ENCODE measurements around the gene MUC13. TPM values are rescaled to one million over a fixed set of nuclear protein-coding genes. Genes with fewer than 3 reads are reported as not detected.
"Not testable (repeated sequence)": the region's sequence is repeated elsewhere in the genome, so short reads cannot be mapped to it uniquely, and the experiment has no call there.

MUC13 gene
- total RNA-seq = not detected

DNA sequence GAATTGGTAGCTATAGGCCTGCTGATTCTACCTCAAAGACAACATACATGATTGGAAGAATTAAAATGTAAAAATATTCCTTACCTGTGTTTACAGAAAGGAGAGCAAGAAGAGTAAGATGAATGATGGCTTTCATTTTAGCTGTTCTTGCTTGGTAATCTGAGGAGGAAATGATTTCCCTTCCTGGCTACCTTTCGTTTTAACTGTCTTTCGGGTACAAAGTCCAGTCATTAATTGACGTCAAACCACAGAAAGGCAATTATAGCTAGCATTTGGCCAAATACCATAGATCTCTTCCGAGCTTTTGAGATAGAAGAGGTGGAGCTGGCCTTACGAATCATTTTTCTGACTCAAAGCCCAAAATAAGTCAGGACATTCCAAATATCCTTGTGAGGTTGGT lies at the start of gene MUC13:
MUC13 (minus strand) TSS at position 175 of the 400 bp plus-strand sequence; CDS start at position 136, 39 bp downstream.
- DNase-seq = no peak

DNA sequence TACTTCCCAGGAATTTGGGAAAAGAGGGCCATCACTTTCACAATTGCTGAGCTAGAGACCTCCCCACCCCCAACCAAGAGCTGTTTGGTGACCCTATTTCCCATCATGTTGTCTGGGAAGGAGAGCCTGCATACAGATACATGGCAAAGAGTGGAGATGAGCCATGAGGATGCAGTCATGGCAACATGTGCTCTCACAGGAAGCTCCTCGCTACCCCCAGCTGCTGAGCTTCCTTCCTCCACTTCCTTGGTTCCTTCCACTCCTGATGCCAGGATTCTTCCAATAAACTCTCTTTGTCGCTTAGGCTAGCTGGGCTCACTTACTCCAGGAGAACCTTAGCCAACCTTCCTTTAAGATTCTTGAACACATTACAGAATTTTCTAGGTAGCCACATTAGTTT lies 48.3 kb upstream of the MUC13 start:
- DNase-seq = no peak

- DNase-seq = no peak
Measured at GRCh38 chr3:124981472-124981871, 46.9 kb upstream of the MUC13 start.

DNA sequence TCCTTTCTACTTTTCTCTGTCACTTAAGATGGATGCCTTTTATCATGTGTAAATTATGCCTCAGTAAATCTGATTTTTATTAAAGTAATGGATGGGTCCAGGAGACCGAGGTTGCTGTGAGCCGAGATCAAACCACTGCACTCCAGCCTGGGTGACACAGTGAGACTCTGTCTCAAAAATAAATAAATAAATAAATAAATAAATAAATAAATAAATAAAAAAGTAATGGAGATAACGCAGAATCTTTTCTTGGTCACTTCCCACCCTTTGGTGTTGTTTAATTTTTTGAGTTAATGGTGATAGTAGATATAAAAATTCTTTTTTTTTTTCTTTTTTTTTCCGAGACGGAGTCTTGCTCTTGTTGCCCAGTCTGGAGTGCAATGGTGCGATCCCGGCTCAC lies 44.1 kb upstream of the MUC13 start:
- no peak for DNase-seq

- no peak for DNase-seq
Measured at GRCh38 chr3:124976383-124976782, 41.8 kb upstream of the MUC13 start.

DNA sequence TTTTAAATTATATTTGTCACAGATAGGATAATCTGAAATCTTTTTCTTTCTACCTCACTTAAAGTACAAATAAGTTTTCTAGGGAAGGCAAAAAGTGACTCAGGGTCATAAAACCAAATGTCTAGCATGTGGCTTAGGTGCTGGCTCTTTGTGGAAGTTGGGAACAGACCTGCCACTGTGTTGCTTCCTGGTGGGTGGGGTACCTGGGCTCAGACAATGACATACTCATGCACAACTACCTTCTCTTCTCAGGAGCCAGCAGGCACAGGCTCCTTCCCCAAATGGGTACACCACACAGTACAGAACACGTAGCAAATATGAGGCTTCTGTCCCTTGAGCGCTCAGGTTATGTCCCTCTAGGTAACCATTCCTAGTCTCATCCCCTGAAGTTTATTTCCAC lies 40.1 kb upstream of the MUC13 start:
- DNase-seq = no peak

- no peak for DNase-seq
Measured at GRCh38 chr3:124973290-124973689, 38.7 kb upstream of the MUC13 start.

DNA sequence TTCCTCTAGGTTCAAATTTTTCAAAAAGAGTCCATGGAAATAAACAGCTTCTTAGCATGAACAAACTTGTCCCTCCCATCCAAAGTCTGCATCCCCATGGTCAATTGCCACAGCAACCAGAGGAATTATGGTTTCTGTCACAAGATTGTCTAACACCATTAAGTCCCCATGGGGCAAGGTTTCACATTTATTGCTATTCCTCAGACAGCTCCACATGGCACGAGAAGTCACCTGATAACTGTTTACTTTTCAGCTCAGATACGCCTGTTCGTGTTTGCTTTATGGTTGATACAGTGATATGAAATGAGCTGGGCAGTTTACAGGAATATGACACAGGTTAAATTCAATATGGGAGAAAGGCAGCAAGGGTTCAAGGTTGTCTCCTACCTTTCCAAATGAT lies 37.9 kb upstream of the MUC13 start:
- no peak for DNase-seq

DNA sequence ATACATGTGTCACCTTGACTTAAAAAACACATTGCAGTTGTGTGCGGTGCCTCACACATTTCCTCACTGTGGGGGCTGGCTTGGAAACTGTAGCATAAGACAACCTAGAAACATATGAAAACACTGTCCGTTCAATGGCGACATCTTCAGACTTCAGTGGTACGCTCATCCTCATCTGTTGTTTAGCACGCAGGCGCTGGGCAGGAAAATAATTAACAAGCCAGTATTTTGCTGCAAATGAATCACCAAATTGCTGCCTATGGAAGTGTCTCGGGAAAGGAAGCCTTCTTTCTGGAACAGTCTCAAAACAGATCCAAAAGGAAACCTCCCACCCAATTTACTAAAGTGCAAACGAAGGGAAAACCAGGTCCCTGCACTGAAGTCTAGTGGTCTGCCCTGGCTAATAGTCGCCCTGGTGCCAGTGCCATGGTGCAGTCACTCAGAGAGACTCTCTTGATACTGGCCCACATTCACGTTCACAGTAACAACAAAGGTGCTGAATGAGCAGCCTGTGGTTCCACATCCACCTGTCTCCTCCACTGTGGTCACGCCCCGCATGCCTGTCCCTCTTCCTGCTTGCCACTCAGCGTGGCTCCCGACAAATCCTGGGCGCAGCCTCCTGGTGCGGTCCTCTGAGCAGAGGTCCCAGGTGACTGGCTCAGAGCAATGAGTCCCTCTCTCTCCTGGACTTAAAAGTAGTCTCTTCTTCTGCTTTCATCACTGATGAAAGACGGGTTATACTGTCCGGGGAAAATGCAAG lies 35.6 kb upstream of the MUC13 start:
- DNase-seq = no peak

GRCh38 chr3:124969190-124969589 lies 34.6 kb upstream of the MUC13 start:
- DNase-seq = no peak

DNA sequence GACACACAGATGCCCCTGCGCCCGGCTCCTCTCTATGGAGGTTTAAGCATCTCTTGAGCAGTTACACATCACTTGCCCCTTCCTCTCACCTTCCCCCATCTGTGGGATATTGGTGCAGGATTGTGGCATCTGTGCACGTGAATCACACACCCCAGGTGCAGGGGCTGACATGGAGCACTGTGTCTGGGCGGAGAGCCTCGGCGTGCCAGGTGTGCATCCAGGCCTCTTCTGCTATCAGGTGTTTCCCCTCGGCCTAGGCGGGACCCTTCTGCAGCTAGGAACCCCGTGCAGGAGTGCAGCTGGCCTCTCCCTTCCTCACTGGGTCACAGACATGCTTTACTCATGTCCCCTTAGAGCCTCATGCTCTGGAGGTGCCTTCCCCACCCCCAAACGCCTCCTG lies 33.4 kb upstream of the MUC13 start:
- DNase-seq = no peak

GRCh38 chr3:124966521-124967445 lies 32.2 kb upstream of the MUC13 start:
- DNase-seq = no peak

- no peak for DNase-seq
Measured at GRCh38 chr3:124965413-124965812, 30.9 kb upstream of the MUC13 start.

- no peak for DNase-seq
Measured at GRCh38 chr3:124964387-124964786, 29.8 kb upstream of the MUC13 start.

DNA sequence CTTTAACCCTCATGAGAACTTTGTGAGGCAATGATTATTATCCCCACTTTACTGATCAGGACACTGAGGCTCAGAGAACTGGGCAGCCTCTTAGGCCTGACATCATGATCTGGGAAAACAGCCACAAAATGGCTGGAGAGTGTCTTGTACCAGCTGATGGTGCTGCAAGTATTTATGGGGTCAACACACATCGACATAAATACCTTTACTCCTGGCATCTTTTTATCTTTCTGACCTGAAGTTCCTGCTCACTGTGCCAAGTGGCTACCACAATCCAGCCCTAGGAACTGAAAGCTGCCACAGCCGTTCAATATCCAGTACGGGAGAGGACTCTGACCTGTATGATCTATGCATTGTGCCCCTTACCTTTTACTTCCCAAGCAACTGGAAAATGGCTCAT lies 29.2 kb upstream of the MUC13 start:
- no peak for DNase-seq

DNA sequence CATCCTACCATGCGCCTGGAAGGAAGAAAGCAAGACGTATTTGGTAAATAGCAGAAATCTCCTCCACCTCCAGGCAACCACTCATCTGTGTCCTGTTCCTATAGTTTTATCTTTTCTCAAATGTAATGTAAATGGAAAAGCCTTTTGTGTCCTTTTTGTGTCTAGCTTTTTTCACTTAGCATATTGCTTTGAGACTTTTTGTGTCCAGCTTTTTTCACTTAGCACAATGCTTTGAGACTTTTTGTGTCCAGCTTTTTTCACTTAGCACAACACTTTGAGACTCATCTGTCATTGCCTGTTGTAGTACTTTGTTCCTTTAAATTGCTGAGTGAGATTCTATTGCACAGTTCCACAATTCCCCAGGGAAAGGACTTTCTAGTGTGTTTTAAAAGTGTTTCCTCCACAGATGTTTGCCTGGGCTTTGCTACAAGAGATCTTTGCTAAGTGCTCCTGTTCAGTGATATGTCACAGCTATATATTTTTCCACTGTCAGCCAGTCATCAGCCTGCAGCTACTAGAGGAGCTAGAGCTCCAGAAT lies 27.9 kb upstream of the MUC13 start:
- no peak for DNase-seq

GRCh38 chr3:124960698-124961097 lies 26.1 kb upstream of the MUC13 start:
- DNase-seq = no peak

DNA sequence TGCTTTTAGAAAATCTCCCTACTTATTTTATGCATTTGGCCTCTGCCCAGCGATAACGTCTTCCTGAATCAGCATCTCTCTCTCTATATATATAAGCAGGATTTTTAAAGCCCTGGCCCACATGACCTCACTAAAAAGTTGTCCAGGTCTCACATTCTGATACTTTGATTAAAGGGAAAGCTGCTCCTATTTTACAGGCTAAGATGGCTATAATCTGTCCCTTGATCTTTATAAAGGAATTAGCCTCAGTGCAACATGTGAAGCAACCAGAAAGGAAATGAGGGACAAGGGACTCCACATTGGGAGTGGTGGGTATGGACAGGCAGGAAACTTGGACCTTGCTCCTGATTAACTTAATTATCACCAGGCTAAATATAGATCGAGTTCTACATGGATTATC lies 25.6 kb upstream of the MUC13 start:
- no peak for DNase-seq

DNA sequence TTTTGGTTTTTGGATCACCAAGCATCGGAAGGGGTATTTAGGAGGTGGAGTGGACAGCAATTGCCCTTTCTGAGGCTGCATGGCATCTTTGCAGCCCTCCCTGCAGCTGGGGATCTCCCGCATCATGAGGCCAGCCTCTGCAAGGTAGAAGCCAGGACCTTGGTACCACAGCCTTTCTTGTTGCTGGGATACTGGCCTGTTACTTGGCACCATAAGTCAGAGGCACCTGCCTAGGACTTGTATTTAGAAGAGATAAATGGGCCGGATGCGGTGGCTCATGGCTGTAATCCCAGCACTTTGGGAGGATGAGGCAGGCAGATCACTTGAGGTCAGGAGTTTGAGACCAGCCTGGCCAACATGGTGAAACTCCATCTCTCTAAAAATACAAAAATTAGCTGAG lies 23.4 kb upstream of the MUC13 start:
- DNase-seq = not testable (repeated sequence)

- no peak for DNase-seq
Measured at GRCh38 chr3:124952282-124952855, 17.8 kb upstream of the MUC13 start.

DNA sequence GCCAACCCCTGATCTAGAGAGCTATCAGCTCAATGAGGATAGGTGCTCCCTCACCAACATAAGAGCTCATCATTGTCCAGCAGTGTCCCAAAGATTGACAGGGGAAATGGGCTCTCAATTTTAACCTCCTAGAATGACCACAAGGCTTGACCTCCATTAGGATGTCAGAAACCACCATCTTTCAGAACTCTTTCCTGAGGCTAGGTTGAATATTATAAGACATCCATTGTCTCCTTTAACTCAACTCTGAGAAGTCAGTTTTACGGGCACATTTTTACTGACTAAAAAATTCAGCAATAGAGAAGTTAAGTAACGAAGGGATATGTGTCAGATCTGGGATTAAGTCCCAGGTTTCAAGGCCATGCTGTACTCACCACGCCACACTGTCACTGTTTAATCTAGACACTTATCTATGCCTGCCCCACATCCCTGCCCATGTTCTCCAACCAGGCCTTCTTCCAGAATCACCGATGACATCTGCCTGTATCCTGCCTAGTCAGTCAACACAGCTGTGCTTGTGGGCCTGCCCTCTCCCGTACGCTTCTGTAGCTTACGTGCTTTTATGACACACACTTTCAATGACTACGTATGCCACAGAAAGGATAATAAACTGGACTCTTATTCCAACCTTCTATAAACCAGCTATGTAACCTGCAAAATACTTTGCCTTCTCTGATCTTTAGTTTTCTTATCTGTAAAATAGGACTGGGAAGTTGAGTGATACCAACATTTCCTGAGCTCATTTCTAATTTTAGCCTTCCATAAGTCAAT lies 17.1 kb upstream of the MUC13 start:
- no peak for DNase-seq

- DNase-seq = no peak
Measured at GRCh38 chr3:124950026-124950425, 15.5 kb upstream of the MUC13 start.
